K562 (cell line): Measurements from ENCODE around the gene AIRE. TPM values are rescaled to one million over a fixed set of nuclear protein-coding genes. Genes with fewer than 3 reads are reported as not detected.

ENCODE experiments used
- CREB1 ChIP-seq, 2 experiments: sonication (generic) in 1 of 2; formaldehyde crosslinking in 1 of 2; IDR thresholded peaks; 2 replicates each; pipeline versions ENCODE4 v1.6.1 to v1.8.0; 2012 to 2022; ENCODE audit warnings: inconsistent platforms in 1 of 2, mild to moderate bottlenecking in 1 of 2, missing genetic modification reagents in 1 of 2, moderate library complexity in 1 of 2
- KAT2B ChIP-seq: IDR thresholded peaks from one replicate; pipeline ENCODE4 v1.6.1; 2012; ENCODE audit warnings: low read depth, mild to moderate bottlenecking, control low read depth, inconsistent platforms, low read length, moderate library complexity
- PHF20 ChIP-seq: fragments of 450-650 bp; IDR thresholded peaks from 2 replicates; pipeline ENCODE4 v1.6.1; 2018; ENCODE audit not compliant: partially characterized antibody
- SPI1 ChIP-seq: IDR thresholded peaks from 2 replicates; pipeline ENCODE4 v1.6.1; 2011; ENCODE audit warnings: low read depth, low read length, control low read depth, borderline replicate concordance
- ZNF12 ChIP-seq: sonication (generic); formaldehyde crosslinking; IDR thresholded peaks from 2 replicates; pipeline ENCODE4 v1.4.0; 2020; ENCODE audit warnings: mild to moderate bottlenecking, missing genetic modification reagents
- polyA plus RNA-seq, 8 experiments: library from polyadenylated mRNA; depleted of rRNA in 4 of 8; stranded (reverse) in 5 of 8; unstranded in 3 of 8; fragments of >200 nt; fragmentation: Nextera tagmentation in 2 of 8; fragmentation: Illumina TruSeq in 1 of 8; extraction: Ambion mirVana in 2 of 8; extraction: Trizol in 1 of 8; gene quantifications; 2 replicates each; pipeline versions ENCODE4 v1.2.1 to v1.2.3, GENCODE V29; 2011 to 2014; ENCODE audit warnings: inconsistent platforms in 1 of 8, missing spikeins in 1 of 8
- total RNA-seq, 7 experiments: library from RNA; depleted of rRNA in 6 of 7; stranded (reverse); fragments of >200 nt in 6 of 7; fragmentation: Illumina TruSeq in 2 of 7; extraction: Trizol in 2 of 7; gene quantifications; 2 replicates each; pipeline versions ENCODE4 v1.2.1 to v1.2.3, GENCODE V29; 2011 to 2021; ENCODE audit warnings: low replicate concordance in 1 of 7
- TF ChIP-seq, protein P1 (sequence below): fragments of 450-650 bp; formaldehyde crosslinking; IDR thresholded peaks from 2 replicates; pipeline ENCODE4 v1.4.0; 2022; ENCODE audit warnings: missing genetic modification characterization
- TF ChIP-seq, protein P2 (sequence below): sonication (generic); formaldehyde crosslinking; IDR thresholded peaks from 2 replicates; pipeline ENCODE4 v1.8.0; 2022; ENCODE audit warnings: missing genetic modification reagents, mild to moderate bottlenecking, borderline replicate concordance
- TF ChIP-seq, protein P3 (sequence below): sonication (generic); formaldehyde crosslinking; IDR thresholded peaks from 2 replicates; pipeline ENCODE4 v1.8.0; 2022; ENCODE audit warnings: mild to moderate bottlenecking, missing genetic modification reagents
- TF ChIP-seq, protein P4 (sequence below): fragments of 200-600 bp; sonication (generic); IDR thresholded peaks from one replicate; pipeline ENCODE4 v1.6.1; 2012; ENCODE audit warnings: mild to moderate bottlenecking, low read depth, low read length, inconsistent platforms

Gene AIRE
- total and polyA plus RNA-seq, 9 of the 15 experiments (the other 6 are each of a cell fraction or from before 2014, with no cell fraction given), result 0.01 TPM; not detected in 8

DNA sequence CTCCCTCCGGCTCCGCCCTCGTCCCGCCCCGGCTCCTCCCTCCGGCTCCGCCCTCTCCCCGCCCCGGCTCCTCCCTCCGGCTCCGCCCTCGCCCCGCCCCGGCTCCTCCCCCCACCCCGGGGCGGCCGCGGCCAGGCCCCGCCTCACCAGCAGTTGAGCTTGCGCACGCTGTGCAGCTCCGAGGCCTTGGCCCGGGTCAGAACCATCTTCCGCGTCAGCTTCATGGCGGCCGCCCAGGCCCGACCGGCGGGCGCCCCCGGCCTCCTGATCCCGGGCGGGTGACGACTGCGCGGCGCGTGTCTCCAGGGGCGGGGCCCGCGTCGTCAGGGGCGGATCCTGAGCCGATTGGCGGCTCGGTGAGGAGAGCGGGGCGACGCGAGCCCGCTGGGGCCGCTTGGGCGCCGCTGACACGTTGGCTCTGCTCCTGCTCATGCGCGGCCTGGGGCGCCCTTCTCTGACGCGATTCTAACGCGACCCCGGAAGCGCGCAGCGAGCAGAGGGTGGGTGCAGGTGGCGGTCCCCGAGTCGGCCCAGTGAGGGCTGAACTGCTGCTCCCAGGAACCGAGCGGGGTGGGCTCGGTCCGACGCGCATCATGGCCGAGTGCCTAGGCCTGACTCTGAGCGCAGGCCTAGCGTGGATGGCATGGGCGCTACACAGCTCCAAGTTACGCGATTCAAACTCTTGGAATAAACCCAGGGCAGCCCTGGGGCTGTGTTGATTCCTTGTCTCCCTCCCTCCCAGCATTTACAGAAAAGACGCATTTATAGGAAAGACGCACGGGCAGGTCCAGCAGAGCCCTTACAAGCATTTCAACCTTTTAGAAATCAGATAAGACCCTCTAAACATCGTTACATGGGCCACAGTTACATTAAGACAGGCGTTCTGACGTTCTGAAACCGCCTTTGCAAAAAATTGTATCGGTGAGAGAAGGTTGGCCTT is 53.6 kb downstream of the AIRE start, which contains the start of gene CFAP410 (continued):
- no peak for TF ChIP-seq KAT2B
- TF ChIP-seq CREB1 (IDR thresholded peaks at IDR 0.05), result peak; percentile 99
- TF ChIP-seq CREB1 (CRISPR knock-in tag; IDR thresholded peaks at IDR 0.05), result peak; percentile 100
- TF ChIP-seq, protein P1, sequence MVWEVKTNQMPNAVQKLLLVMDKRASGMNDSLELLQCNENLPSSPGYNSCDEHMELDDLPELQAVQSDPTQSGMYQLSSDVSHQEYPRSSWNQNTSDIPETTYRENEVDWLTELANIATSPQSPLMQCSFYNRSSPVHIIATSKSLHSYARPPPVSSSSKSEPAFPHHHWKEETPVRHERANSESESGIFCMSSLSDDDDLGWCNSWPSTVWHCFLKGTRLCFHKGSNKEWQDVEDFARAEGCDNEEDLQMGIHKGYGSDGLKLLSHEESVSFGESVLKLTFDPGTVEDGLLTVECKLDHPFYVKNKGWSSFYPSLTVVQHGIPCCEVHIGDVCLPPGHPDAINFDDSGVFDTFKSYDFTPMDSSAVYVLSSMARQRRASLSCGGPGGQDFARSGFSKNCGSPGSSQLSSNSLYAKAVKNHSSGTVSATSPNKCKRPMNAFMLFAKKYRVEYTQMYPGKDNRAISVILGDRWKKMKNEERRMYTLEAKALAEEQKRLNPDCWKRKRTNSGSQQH (CRISPR knock-in tag), result peak; percentile 50; the same call in 1 of the 2 replicates
- no peak for TF ChIP-seq SPI1
- TF ChIP-seq, protein P2, sequence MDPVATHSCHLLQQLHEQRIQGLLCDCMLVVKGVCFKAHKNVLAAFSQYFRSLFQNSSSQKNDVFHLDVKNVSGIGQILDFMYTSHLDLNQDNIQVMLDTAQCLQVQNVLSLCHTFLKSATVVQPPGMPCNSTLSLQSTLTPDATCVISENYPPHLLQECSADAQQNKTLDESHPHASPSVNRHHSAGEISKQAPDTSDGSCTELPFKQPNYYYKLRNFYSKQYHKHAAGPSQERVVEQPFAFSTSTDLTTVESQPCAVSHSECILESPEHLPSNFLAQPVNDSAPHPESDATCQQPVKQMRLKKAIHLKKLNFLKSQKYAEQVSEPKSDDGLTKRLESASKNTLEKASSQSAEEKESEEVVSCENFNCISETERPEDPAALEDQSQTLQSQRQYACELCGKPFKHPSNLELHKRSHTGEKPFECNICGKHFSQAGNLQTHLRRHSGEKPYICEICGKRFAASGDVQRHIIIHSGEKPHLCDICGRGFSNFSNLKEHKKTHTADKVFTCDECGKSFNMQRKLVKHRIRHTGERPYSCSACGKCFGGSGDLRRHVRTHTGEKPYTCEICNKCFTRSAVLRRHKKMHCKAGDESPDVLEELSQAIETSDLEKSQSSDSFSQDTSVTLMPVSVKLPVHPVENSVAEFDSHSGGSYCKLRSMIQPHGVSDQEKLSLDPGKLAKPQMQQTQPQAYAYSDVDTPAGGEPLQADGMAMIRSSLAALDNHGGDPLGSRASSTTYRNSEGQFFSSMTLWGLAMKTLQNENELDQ (CRISPR knock-in tag), result 0 out of 2 replicates have a peak, but pooled peaks have one; percentile 44
- TF ChIP-seq PHF20, result peak; percentile 100
- TF ChIP-seq, protein P3, sequence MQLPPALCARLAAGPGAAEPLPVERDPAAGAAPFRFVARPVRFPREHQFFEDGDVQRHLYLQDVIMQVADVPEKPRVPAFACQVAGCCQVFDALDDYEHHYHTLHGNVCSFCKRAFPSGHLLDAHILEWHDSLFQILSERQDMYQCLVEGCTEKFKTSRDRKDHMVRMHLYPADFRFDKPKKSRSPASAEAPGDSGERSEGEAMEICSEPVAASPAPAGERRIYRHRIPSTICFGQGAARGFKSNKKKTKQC (CRISPR knock-in tag), result peak; percentile 92
- TF ChIP-seq, protein P4, sequence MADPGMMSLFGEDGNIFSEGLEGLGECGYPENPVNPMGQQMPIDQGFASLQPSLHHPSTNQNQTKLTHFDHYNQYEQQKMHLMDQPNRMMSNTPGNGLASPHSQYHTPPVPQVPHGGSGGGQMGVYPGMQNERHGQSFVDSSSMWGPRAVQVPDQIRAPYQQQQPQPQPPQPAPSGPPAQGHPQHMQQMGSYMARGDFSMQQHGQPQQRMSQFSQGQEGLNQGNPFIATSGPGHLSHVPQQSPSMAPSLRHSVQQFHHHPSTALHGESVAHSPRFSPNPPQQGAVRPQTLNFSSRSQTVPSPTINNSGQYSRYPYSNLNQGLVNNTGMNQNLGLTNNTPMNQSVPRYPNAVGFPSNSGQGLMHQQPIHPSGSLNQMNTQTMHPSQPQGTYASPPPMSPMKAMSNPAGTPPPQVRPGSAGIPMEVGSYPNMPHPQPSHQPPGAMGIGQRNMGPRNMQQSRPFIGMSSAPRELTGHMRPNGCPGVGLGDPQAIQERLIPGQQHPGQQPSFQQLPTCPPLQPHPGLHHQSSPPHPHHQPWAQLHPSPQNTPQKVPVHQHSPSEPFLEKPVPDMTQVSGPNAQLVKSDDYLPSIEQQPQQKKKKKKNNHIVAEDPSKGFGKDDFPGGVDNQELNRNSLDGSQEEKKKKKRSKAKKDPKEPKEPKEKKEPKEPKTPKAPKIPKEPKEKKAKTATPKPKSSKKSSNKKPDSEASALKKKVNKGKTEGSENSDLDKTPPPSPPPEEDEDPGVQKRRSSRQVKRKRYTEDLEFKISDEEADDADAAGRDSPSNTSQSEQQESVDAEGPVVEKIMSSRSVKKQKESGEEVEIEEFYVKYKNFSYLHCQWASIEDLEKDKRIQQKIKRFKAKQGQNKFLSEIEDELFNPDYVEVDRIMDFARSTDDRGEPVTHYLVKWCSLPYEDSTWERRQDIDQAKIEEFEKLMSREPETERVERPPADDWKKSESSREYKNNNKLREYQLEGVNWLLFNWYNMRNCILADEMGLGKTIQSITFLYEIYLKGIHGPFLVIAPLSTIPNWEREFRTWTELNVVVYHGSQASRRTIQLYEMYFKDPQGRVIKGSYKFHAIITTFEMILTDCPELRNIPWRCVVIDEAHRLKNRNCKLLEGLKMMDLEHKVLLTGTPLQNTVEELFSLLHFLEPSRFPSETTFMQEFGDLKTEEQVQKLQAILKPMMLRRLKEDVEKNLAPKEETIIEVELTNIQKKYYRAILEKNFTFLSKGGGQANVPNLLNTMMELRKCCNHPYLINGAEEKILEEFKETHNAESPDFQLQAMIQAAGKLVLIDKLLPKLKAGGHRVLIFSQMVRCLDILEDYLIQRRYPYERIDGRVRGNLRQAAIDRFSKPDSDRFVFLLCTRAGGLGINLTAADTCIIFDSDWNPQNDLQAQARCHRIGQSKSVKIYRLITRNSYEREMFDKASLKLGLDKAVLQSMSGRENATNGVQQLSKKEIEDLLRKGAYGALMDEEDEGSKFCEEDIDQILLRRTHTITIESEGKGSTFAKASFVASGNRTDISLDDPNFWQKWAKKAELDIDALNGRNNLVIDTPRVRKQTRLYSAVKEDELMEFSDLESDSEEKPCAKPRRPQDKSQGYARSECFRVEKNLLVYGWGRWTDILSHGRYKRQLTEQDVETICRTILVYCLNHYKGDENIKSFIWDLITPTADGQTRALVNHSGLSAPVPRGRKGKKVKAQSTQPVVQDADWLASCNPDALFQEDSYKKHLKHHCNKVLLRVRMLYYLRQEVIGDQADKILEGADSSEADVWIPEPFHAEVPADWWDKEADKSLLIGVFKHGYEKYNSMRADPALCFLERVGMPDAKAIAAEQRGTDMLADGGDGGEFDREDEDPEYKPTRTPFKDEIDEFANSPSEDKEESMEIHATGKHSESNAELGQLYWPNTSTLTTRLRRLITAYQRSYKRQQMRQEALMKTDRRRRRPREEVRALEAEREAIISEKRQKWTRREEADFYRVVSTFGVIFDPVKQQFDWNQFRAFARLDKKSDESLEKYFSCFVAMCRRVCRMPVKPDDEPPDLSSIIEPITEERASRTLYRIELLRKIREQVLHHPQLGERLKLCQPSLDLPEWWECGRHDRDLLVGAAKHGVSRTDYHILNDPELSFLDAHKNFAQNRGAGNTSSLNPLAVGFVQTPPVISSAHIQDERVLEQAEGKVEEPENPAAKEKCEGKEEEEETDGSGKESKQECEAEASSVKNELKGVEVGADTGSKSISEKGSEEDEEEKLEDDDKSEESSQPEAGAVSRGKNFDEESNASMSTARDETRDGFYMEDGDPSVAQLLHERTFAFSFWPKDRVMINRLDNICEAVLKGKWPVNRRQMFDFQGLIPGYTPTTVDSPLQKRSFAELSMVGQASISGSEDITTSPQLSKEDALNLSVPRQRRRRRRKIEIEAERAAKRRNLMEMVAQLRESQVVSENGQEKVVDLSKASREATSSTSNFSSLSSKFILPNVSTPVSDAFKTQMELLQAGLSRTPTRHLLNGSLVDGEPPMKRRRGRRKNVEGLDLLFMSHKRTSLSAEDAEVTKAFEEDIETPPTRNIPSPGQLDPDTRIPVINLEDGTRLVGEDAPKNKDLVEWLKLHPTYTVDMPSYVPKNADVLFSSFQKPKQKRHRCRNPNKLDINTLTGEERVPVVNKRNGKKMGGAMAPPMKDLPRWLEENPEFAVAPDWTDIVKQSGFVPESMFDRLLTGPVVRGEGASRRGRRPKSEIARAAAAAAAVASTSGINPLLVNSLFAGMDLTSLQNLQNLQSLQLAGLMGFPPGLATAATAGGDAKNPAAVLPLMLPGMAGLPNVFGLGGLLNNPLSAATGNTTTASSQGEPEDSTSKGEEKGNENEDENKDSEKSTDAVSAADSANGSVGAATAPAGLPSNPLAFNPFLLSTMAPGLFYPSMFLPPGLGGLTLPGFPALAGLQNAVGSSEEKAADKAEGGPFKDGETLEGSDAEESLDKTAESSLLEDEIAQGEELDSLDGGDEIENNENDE, result no peak
- peak; percentile 77; the same call in 1 of the 2 replicates for TF ChIP-seq ZNF12
